Type B pancreatic cell (in vitro differentiated cells): ENCODE results near the gene LIPC. TPM values are rescaled to one million over a fixed set of nuclear protein-coding genes. Genes with fewer than 3 reads are reported as not detected.

Experiments used
- DNase-seq: peaks from one replicate; pipeline ENCODE4 v3.0.0; 2021; ENCODE audit warnings: mixed read lengths; ENCODE audit not compliant: unreplicated experiment; ENCODE audit errors: extremely low spot score
- H3K27ac Mint-ChIP-seq: 2 replicates; pipeline ENCODE4 v1.8.0; 2021; ENCODE audit warnings: mild to moderate bottlenecking, mixed read lengths
- H3K27me3 Mint-ChIP-seq: 2 replicates; pipeline ENCODE4 v1.8.0; 2021; ENCODE audit warnings: mixed read lengths
- H3K36me3 Mint-ChIP-seq: 2 replicates; pipeline ENCODE4 v1.8.0; 2021; ENCODE audit warnings: mixed read lengths
- H3K4me1 Mint-ChIP-seq: one replicate; pipeline ENCODE4 v1.8.0; 2021; ENCODE audit warnings: mixed read lengths; ENCODE audit not compliant: unreplicated experiment
- H3K4me3 Mint-ChIP-seq: 2 replicates; pipeline ENCODE4 v1.8.0; 2021; ENCODE audit warnings: mild to moderate bottlenecking, mixed read lengths
- H3K9me3 Mint-ChIP-seq: 2 replicates; pipeline ENCODE4 v1.8.0; 2021; ENCODE audit warnings: mixed read lengths
- CTCF ChIP-seq: fragments of 200-600 bp; sonication (generic); conservative IDR thresholded peaks from 2 replicates; pipeline ENCODE4 v1.5.0; 2021; ENCODE audit warnings: antibody characterized with exemption, mild to moderate bottlenecking
- total RNA-seq: library from RNA; stranded (reverse); gene quantifications from 2 replicates; pipeline ENCODE4 v1.2.1, GENCODE V29; 2021; ENCODE audit warnings: low replicate concordance

Gene LIPC
- total RNA-seq, 1 donor from 2014 or later, result 10.9 TPM

- H3K4me3 Mint-ChIP-seq, result peak overlapping the region; percentile 16
- peaks cover 3% of the 10 kb centered on the region for H3K36me3 Mint-ChIP-seq
- peak overlapping the region; percentile 65 for H3K27ac Mint-ChIP-seq
- TF ChIP-seq CTCF, result no peak
- no peaks in the 10 kb centered on the region for H3K27me3 Mint-ChIP-seq
- H3K9me3 Mint-ChIP-seq, result no peaks in the 10 kb centered on the region
- no peak for DNase-seq
- peaks cover 26% of the 10 kb centered on the region for H3K4me1 Mint-ChIP-seq
These were observed 32.2 kb downstream of the LIPC start for GRCh38 chr15:58463815-58464650.

GRCh38 chr15:58465070-58465469 is 33.3 kb downstream of the LIPC start:
- no peaks in the 10 kb centered on the region for H3K27me3 Mint-ChIP-seq
- DNase-seq, result no peak
- H3K4me1 Mint-ChIP-seq, result peaks cover 35% of the 10 kb centered on the region
- no peak overlapping the region for H3K27ac Mint-ChIP-seq
- H3K9me3 Mint-ChIP-seq, result peaks cover 7% of the 10 kb centered on the region
- no peak overlapping the region for H3K4me3 Mint-ChIP-seq
- no peak for TF ChIP-seq CTCF
- H3K36me3 Mint-ChIP-seq, result peaks cover 3% of the 10 kb centered on the region

- DNase-seq, result no peak
- Mint-ChIP-seq H3K36me3 (peaks cover 3% of the 10 kb centered on the region), H3K9me3 (peaks cover 7% of the 10 kb centered on the region), H3K4me3 (no peak overlapping the region), H3K4me1 (peaks cover 35% of the 10 kb centered on the region), H3K27ac (no peak overlapping the region), H3K27me3 (no peaks in the 10 kb centered on the region)
- no peak for TF ChIP-seq CTCF
These were observed 34.2 kb downstream of the LIPC start for GRCh38 chr15:58465866-58466517.

GRCh38 chr15:58466566-58466965 is 34.8 kb downstream of the LIPC start:
- Mint-ChIP-seq H3K36me3 (peaks cover 3% of the 10 kb centered on the region), H3K4me3 (no peak overlapping the region), H3K9me3 (peaks cover 7% of the 10 kb centered on the region), H3K27ac (no peak overlapping the region), H3K4me1 (peaks cover 35% of the 10 kb centered on the region), H3K27me3 (no peaks in the 10 kb centered on the region)
- no peak for DNase-seq
- TF ChIP-seq CTCF, result no peak

GRCh38 chr15:58467121-58467721 is 35.4 kb downstream of the LIPC start:
- H3K4me3 Mint-ChIP-seq, result no peak overlapping the region
- peaks cover 31% of the 10 kb centered on the region for H3K4me1 Mint-ChIP-seq
- TF ChIP-seq CTCF, result no peak
- H3K27me3 Mint-ChIP-seq, result no peaks in the 10 kb centered on the region
- DNase-seq, result no peak
- peak overlapping the region; percentile 34 for H3K27ac Mint-ChIP-seq
- H3K9me3 Mint-ChIP-seq, result peaks cover 7% of the 10 kb centered on the region
- H3K36me3 Mint-ChIP-seq, result peaks cover 3% of the 10 kb centered on the region
